DND-41 (cell line): ENCODE results near the gene MACO1.

ENCODE experiments used
- ATAC-seq: fragments of 200-7000 bp; cut with Tn5 transposase; 3 replicates; pipeline ENCODE4 v1.9.1; 2021; ENCODE audit warnings: low read depth; ENCODE audit not compliant: insufficient read depth
- DNase-seq: peaks from one replicate; pipeline ENCODE4 v3.0.0-alpha.2; 2020
- H2AFZ ChIP-seq: 2 replicates; pipeline ENCODE4 v1.6.0; 2012; ENCODE audit warnings: low read depth, low read length
- H3K27ac ChIP-seq: 2 replicates; pipeline ENCODE4 v1.5.1; 2012; ENCODE audit warnings: low read length, inconsistent platforms
- H3K27me3 ChIP-seq: fragments of 200-600 bp; sonication (generic); 2 replicates; pipeline ENCODE4 v1.6.0; 2012; ENCODE audit warnings: low read length, mild to moderate bottlenecking, inconsistent platforms; ENCODE audit not compliant: insufficient read depth, poor library complexity
- H3K36me3 ChIP-seq: 2 replicates; pipeline ENCODE4 v1.5.1; 2012; ENCODE audit warnings: low read length, inconsistent platforms; ENCODE audit not compliant: insufficient read depth
- H3K4me1 ChIP-seq: 2 replicates; pipeline ENCODE4 v1.5.1; 2012; ENCODE audit warnings: mild to moderate bottlenecking, low read length; ENCODE audit not compliant: insufficient read depth
- H3K4me2 ChIP-seq: 2 replicates; pipeline ENCODE4 v1.6.0; 2012; ENCODE audit warnings: mild to moderate bottlenecking, moderate library complexity, low read length, inconsistent platforms; ENCODE audit not compliant: insufficient read depth
- H3K4me3 ChIP-seq, 2 experiments: fragments of 200-600 bp in 1 of 2; shearing (Covaris generic) in 1 of 2; 2 replicates each; pipeline ENCODE4 v1.5.1; 2012 to 2016; ENCODE audit warnings: inconsistent platforms in 2 of 2, low read length in 2 of 2, mild to moderate bottlenecking in 2 of 2, low read depth in 1 of 2, moderate library complexity in 1 of 2
- H3K79me2 ChIP-seq: 2 replicates; pipeline ENCODE4 v1.6.0; 2012; ENCODE audit warnings: low read length, inconsistent platforms; ENCODE audit not compliant: insufficient read depth
- H3K9ac ChIP-seq: 2 replicates; pipeline ENCODE4 v1.6.0; 2012; ENCODE audit warnings: low read depth, mild to moderate bottlenecking, inconsistent platforms, low read length, moderate library complexity
- H3K9me3 ChIP-seq: 2 replicates; pipeline ENCODE4 v1.5.1; 2012; ENCODE audit warnings: low read length, moderate library complexity, mild to moderate bottlenecking, inconsistent platforms; ENCODE audit not compliant: insufficient read depth, severe bottlenecking
- H4K20me1 ChIP-seq: 2 replicates; pipeline ENCODE4 v1.6.0; 2012; ENCODE audit warnings: low read length; ENCODE audit not compliant: insufficient read depth
- CTCF ChIP-seq: IDR thresholded peaks from 2 replicates; pipeline ENCODE4 v1.5.1; 2012; ENCODE audit warnings: borderline replicate concordance, low read length, moderate library complexity, mild to moderate bottlenecking; ENCODE audit not compliant: poor library complexity, severe bottlenecking; ENCODE audit errors: extremely low read depth
- EZH2 ChIP-seq: IDR thresholded peaks from 3 replicates; pipeline ENCODE4 v1.6.1; 2012; ENCODE audit warnings: borderline replicate concordance, low read depth, mild to moderate bottlenecking, moderate library complexity, low read length, inconsistent platforms; ENCODE audit not compliant: severe bottlenecking

Gene MACO1

GRCh38 chr1:25527946-25528595, 97.4 kb downstream of the MACO1 start:
- H3K9ac ChIP-seq = no peak overlapping the region
- ATAC-seq = no peak
- H3K36me3 ChIP-seq = no peaks in the 10 kb centered on the region
- no peak overlapping the region for H3K4me2 ChIP-seq
- H3K9me3 ChIP-seq = no peaks in the 10 kb centered on the region
- no peak for DNase-seq
- H3K27ac ChIP-seq = no peak overlapping the region
- H3K27me3 ChIP-seq = peaks cover 4% of the 10 kb centered on the region
- H3K79me2 ChIP-seq = no peaks in the 10 kb centered on the region
- no peak overlapping the region for H3K4me3 ChIP-seq
- no peak overlapping the region for H2AFZ ChIP-seq
- TF ChIP-seq CTCF (no peak), EZH2 (no peak)
- no peaks in the 10 kb centered on the region for H4K20me1 ChIP-seq
- H3K4me1 ChIP-seq = no peaks in the 10 kb centered on the region

GRCh38 chr1:25528881-25529517, 98.3 kb downstream of the MACO1 start:
- H4K20me1 ChIP-seq = no peaks in the 10 kb centered on the region
- DNase-seq (no peak), ATAC-seq (no peak)
- no peaks in the 10 kb centered on the region for H3K79me2 ChIP-seq
- H2AFZ ChIP-seq = no peak overlapping the region
- H3K4me2 ChIP-seq = no peak overlapping the region
- H3K9me3 ChIP-seq = no peaks in the 10 kb centered on the region
- TF ChIP-seq EZH2 = no peak
- H3K4me1 ChIP-seq = no peaks in the 10 kb centered on the region
- H3K4me3 ChIP-seq = no peak overlapping the region
- H3K27me3 ChIP-seq = peaks cover 4% of the 10 kb centered on the region
- no peak overlapping the region for H3K9ac ChIP-seq
- no peak overlapping the region for H3K27ac ChIP-seq
- no peaks in the 10 kb centered on the region for H3K36me3 ChIP-seq

- Histone ChIP-seq H3K27me3 (peaks cover 4% of the 10 kb centered on the region), H3K4me2 (no peak overlapping the region)
- peak; percentile 50; the same call in 2 of the 3 replicates for ATAC-seq
Observed at GRCh38 chr1:25529518-25530185, 99.0 kb downstream of the MACO1 start.

GRCh38 chr1:25530186-25531081, 99.7 kb downstream of the MACO1 start:
- H3K27me3 ChIP-seq = peaks cover 4% of the 10 kb centered on the region
- H3K36me3 ChIP-seq = no peaks in the 10 kb centered on the region
- TF ChIP-seq CTCF (no peak), EZH2 (no peak)
- no peak overlapping the region for H3K4me3 ChIP-seq
- no peaks in the 10 kb centered on the region for H3K79me2 ChIP-seq
- no peak overlapping the region for H3K4me2 ChIP-seq
- DNase-seq = no peak
- no peak overlapping the region for H2AFZ ChIP-seq
- no peak overlapping the region for H3K27ac ChIP-seq
- no peaks in the 10 kb centered on the region for H4K20me1 ChIP-seq
- H3K9ac ChIP-seq = no peak overlapping the region
- H3K9me3 ChIP-seq = no peaks in the 10 kb centered on the region
- ATAC-seq = no peak
- no peaks in the 10 kb centered on the region for H3K4me1 ChIP-seq

More at GRCh38 chr1:25529518-25530185, 99.0 kb downstream of the MACO1 start:
- H3K27ac ChIP-seq = no peak overlapping the region
- H3K36me3 ChIP-seq = no peaks in the 10 kb centered on the region
- H3K79me2 ChIP-seq = no peaks in the 10 kb centered on the region
- H3K9me3 ChIP-seq = no peaks in the 10 kb centered on the region
- no peak for DNase-seq
- TF ChIP-seq EZH2 = no peak
- no peak overlapping the region for H3K4me3 ChIP-seq
- H3K9ac ChIP-seq = no peak overlapping the region
- H2AFZ ChIP-seq = no peak overlapping the region
- H3K4me1 ChIP-seq = no peaks in the 10 kb centered on the region
- H4K20me1 ChIP-seq = no peaks in the 10 kb centered on the region
